Astrocyte of the cerebellum (primary cell): Measurements from ENCODE around the gene OLFML1.

Source experiments
- DNase-seq: peaks from one replicate; pipeline ENCODE4 v3.0.0-alpha.2; 2011; ENCODE audit warnings: low read depth
- H3K4me3 ChIP-seq: 2 replicates; pipeline ENCODE4 v1.5.1; 2011; ENCODE audit warnings: mild to moderate bottlenecking, low read depth, low read length, moderate library complexity
- CTCF ChIP-seq: IDR thresholded peaks from 2 replicates; pipeline ENCODE4 v1.5.1; 2012; ENCODE audit warnings: low read length, low read depth, moderate library complexity, mild to moderate bottlenecking; ENCODE audit errors: missing control alignments
- in situ Hi-C: cut with HindIII; loops from 2 replicates; pipeline ENCODE4 v1.10.0; 2017; ENCODE audit warnings: low sequenced_read_pairs

OLFML1 gene

GRCh38 chr11:7490535-7490934 is 5.2 kb downstream of the OLFML1 start:
- in situ Hi-C loops = no loop called here
- DNase-seq = no peak
- no peak overlapping the region for H3K4me3 ChIP-seq
- TF ChIP-seq CTCF = no peak

GRCh38 chr11:7492253-7492652 is 6.9 kb downstream of the OLFML1 start:
- in situ Hi-C loops = no loop called here
- no peak overlapping the region for H3K4me3 ChIP-seq
- TF ChIP-seq CTCF = no peak
- DNase-seq = no peak

GRCh38 chr11:7493670-7494069 is 8.4 kb downstream of the OLFML1 start:
- no peak for DNase-seq
- no peak for TF ChIP-seq CTCF
- no peak overlapping the region for H3K4me3 ChIP-seq
- in situ Hi-C loops = no loop called here

GRCh38 chr11:7494086-7494745 is 8.9 kb downstream of the OLFML1 start:
- in situ Hi-C loops = no loop called here
- no peak for DNase-seq
- TF ChIP-seq CTCF = no peak
- no peak overlapping the region for H3K4me3 ChIP-seq

- in situ Hi-C loops = no loop called here
- no peak for TF ChIP-seq CTCF
- H3K4me3 ChIP-seq = no peak overlapping the region
- no peak for DNase-seq
Measured at GRCh38 chr11:7495882-7496551, 10.7 kb downstream of the OLFML1 start.

GRCh38 chr11:7498193-7498592 is 12.9 kb downstream of the OLFML1 start:
- in situ Hi-C loops = no loop called here
- no peak for TF ChIP-seq CTCF
- DNase-seq = no peak
- H3K4me3 ChIP-seq = no peak overlapping the region
